ENCODE results near the gene REC8. TPM values are rescaled to one million over a fixed set of nuclear protein-coding genes. Genes with fewer than 3 reads are reported as not detected.

Gene REC8
- total and polyA plus RNA-seq, 2 of the 13 experiments (the other 11 are each of a cell fraction or from before 2014, with no cell fraction given), result 3.4 to 14.7 TPM

DNA sequence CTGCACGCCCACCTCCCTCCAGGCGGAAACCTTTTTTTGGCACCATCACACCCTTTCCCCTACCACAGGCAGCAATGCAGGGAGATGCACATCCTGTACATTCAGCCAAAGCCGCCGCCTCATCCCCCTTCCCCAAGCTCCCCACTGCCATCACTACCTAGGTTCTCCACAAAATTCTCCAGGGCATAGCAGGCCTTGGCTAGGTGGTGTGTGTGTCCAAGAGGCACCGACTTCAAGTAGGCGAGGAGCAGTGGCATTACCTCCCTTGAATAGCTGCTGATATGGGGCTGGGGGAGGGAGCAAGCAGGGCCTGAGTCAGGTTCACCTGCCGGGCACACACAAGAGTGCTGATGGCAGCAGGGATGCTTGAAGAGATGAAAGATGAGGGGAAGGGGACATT, 13.1 kb downstream of the REC8 start (continued):
- TF ChIP-seq, protein P1, sequence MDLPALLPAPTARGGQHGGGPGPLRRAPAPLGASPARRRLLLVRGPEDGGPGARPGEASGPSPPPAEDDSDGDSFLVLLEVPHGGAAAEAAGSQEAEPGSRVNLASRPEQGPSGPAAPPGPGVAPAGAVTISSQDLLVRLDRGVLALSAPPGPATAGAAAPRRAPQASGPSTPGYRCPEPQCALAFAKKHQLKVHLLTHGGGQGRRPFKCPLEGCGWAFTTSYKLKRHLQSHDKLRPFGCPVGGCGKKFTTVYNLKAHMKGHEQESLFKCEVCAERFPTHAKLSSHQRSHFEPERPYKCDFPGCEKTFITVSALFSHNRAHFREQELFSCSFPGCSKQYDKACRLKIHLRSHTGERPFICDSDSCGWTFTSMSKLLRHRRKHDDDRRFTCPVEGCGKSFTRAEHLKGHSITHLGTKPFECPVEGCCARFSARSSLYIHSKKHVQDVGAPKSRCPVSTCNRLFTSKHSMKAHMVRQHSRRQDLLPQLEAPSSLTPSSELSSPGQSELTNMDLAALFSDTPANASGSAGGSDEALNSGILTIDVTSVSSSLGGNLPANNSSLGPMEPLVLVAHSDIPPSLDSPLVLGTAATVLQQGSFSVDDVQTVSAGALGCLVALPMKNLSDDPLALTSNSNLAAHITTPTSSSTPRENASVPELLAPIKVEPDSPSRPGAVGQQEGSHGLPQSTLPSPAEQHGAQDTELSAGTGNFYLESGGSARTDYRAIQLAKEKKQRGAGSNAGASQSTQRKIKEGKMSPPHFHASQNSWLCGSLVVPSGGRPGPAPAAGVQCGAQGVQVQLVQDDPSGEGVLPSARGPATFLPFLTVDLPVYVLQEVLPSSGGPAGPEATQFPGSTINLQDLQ (CRISPR knock-in tag; IDR thresholded peaks at IDR 0.05), result no peak
- no peak for TF ChIP-seq ZNF24 (IDR thresholded peaks at IDR 0.05)
- no peak for TF ChIP-seq TEAD2 (CRISPR knock-in tag; IDR thresholded peaks at IDR 0.05)
- TF ChIP-seq NCOA2 (CRISPR knock-in tag; IDR thresholded peaks at IDR 0.05), result no peak
- no peak for TF ChIP-seq REL (CRISPR knock-in tag; conservative IDR thresholded peaks at IDR 0.05)
- no peak for TF ChIP-seq ZNF768 (CRISPR knock-in tag; IDR thresholded peaks at IDR 0.05)
- TF ChIP-seq, protein P2, sequence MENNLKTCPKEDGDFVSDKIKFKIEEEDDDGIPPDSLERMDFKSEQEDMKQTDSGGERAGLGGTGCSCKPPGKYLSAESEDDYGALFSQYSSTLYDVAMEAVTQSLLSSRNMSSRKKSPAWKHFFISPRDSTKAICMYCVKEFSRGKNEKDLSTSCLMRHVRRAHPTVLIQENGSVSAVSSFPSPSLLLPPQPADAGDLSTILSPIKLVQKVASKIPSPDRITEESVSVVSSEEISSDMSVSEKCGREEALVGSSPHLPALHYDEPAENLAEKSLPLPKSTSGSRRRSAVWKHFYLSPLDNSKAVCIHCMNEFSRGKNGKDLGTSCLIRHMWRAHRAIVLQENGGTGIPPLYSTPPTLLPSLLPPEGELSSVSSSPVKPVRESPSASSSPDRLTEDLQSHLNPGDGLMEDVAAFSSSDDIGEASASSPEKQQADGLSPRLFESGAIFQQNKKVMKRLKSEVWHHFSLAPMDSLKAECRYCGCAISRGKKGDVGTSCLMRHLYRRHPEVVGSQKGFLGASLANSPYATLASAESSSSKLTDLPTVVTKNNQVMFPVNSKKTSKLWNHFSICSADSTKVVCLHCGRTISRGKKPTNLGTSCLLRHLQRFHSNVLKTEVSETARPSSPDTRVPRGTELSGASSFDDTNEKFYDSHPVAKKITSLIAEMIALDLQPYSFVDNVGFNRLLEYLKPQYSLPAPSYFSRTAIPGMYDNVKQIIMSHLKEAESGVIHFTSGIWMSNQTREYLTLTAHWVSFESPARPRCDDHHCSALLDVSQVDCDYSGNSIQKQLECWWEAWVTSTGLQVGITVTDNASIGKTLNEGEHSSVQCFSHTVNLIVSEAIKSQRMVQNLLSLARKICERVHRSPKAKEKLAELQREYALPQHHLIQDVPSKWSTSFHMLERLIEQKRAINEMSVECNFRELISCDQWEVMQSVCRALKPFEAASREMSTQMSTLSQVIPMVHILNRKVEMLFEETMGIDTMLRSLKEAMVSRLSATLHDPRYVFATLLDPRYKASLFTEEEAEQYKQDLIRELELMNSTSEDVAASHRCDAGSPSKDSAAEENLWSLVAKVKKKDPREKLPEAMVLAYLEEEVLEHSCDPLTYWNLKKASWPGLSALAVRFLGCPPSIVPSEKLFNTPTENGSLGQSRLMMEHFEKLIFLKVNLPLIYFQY (CRISPR knock-in tag; IDR thresholded peaks at IDR 0.05; ENCODE audit: borderline replicate concordance), result no peak
- TF ChIP-seq, protein P3, sequence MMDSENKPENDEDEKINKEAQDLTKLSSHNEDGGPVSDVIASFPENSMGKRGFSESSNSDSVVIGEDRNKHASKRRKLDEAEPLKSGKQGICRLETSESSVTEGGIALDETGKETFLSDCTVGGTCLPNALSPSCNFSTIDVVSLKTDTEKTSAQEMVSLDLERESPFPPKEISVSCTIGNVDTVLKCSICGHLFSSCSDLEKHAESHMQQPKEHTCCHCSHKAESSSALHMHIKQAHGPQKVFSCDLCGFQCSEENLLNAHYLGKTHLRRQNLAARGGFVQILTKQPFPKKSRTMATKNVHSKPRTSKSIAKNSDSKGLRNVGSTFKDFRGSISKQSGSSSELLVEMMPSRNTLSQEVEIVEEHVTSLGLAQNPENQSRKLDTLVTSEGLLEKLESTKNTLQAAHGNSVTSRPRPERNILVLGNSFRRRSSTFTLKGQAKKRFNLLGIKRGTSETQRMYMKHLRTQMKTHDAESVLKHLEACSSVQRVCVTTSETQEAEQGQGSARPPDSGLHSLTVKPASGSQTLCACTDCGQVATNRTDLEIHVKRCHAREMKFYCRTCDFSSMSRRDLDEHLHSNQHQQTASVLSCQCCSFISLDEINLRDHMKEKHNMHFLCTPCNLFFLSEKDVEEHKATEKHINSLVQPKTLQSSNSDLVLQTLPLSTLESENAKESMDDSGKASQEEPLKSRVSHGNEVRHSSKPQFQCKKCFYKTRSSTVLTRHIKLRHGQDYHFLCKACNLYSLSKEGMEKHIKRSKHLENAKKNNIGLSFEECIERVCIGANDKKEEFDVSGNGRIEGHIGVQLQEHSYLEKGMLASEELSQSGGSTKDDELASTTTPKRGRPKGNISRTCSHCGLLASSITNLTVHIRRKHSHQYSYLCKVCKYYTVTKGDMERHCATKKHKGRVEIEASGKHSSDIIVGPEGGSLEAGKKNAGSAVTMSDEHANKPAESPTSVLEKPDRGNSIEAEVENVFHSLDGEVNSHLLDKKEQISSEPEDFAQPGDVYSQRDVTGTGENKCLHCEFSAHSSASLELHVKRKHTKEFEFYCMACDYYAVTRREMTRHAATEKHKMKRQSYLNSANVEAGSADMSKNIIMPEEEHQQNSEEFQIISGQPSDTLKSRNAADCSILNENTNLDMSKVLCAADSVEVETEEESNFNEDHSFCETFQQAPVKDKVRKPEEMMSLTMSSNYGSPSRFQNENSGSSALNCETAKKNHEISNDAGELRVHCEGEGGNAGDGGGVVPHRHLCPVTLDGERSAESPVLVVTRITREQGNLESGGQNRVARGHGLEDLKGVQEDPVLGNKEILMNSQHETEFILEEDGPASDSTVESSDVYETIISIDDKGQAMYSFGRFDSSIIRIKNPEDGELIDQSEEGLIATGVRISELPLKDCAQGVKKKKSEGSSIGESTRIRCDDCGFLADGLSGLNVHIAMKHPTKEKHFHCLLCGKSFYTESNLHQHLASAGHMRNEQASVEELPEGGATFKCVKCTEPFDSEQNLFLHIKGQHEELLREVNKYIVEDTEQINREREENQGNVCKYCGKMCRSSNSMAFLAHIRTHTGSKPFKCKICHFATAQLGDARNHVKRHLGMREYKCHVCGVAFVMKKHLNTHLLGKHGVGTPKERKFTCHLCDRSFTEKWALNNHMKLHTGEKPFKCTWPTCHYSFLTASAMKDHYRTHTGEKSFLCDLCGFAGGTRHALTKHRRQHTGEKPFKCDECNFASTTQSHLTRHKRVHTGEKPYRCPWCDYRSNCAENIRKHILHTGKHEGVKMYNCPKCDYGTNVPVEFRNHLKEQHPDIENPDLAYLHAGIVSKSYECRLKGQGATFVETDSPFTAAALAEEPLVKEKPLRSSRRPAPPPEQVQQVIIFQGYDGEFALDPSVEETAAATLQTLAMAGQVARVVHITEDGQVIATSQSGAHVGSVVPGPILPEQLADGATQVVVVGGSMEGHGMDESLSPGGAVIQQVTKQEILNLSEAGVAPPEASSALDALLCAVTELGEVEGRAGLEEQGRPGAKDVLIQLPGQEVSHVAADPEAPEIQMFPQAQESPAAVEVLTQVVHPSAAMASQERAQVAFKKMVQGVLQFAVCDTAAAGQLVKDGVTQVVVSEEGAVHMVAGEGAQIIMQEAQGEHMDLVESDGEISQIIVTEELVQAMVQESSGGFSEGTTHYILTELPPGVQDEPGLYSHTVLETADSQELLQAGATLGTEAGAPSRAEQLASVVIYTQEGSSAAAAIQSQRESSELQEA (CRISPR knock-in tag; IDR thresholded peaks at IDR 0.05; ENCODE audit: not compliant biosample characterization), result peak; percentile 62
- no peak for TF ChIP-seq ATAD3A (CRISPR knock-in tag; IDR thresholded peaks at IDR 0.05)
- TF ChIP-seq MTA3 (CRISPR knock-in tag; IDR thresholded peaks at IDR 0.05), result no peak
- TF ChIP-seq, protein P4, sequence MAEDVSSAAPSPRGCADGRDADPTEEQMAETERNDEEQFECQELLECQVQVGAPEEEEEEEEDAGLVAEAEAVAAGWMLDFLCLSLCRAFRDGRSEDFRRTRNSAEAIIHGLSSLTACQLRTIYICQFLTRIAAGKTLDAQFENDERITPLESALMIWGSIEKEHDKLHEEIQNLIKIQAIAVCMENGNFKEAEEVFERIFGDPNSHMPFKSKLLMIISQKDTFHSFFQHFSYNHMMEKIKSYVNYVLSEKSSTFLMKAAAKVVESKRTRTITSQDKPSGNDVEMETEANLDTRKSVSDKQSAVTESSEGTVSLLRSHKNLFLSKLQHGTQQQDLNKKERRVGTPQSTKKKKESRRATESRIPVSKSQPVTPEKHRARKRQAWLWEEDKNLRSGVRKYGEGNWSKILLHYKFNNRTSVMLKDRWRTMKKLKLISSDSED (CRISPR knock-in tag; IDR thresholded peaks at IDR 0.05), result no peak
- TF ChIP-seq, protein P5, sequence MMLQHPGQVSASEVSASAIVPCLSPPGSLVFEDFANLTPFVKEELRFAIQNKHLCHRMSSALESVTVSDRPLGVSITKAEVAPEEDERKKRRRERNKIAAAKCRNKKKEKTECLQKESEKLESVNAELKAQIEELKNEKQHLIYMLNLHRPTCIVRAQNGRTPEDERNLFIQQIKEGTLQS (CRISPR knock-in tag; IDR thresholded peaks at IDR 0.05), result no peak

Data from HepG2 (cell line).